WERI-Rb-1 (cell line): Measurements from ENCODE around the gene ZNF740.

Experiments used
- DNase-seq: peaks from one replicate; pipeline ENCODE4 v3.0.0-alpha.2; 2020
- H3K27ac ChIP-seq: fragments of 250-450 bp; sonication (Bioruptor Pico); 2 replicates; pipeline ENCODE4 v1.5.1; 2020; ENCODE audit warnings: mild to moderate bottlenecking, moderate library complexity
- H3K27me3 ChIP-seq: fragments of 250-450 bp; sonication (Bioruptor Pico); 2 replicates; pipeline ENCODE4 v1.5.1; 2021; ENCODE audit warnings: mild to moderate bottlenecking, low read depth, moderate library complexity; ENCODE audit not compliant: insufficient read depth, severe bottlenecking
- H3K36me3 ChIP-seq: fragments of 250-450 bp; sonication (Bioruptor Pico); 2 replicates; pipeline ENCODE4 v1.5.1; 2020; ENCODE audit warnings: mild to moderate bottlenecking, moderate library complexity
- H3K4me3 ChIP-seq: 2 replicates; pipeline ENCODE4 v1.5.1; 2011; ENCODE audit warnings: low read depth, mild to moderate bottlenecking, control low read depth, low read length
- H3K9me3 ChIP-seq: fragments of 250-450 bp; sonication (Bioruptor Pico); 2 replicates; pipeline ENCODE4 v1.5.1; 2021; ENCODE audit warnings: mild to moderate bottlenecking, moderate library complexity; ENCODE audit not compliant: severe bottlenecking
- CTCF ChIP-seq: IDR thresholded peaks from 2 replicates; pipeline ENCODE4 v1.5.1; 2011; ENCODE audit warnings: low read depth, mild to moderate bottlenecking, control low read depth, inconsistent platforms, low read length

The ZNF740 gene

GRCh38 chr12:53231921-53232645 lies 51.6 kb downstream of the ZNF740 start, which contains the start of gene RARG:
Gene RARG (minus strand): TSS chr12:53232209. CDS start chr12:53227545, 4,664 bp downstream.
- DNase-seq, result no peak
- TF ChIP-seq CTCF, result no peak
- Histone ChIP-seq H3K27me3 (no peaks in the 10 kb centered on the region), H3K9me3 (no peaks in the 10 kb centered on the region), H3K27ac (no peak within 1 kb of the TSS), H3K36me3 (no peaks in the 10 kb centered on the region), H3K4me3 (no peak within 1 kb of the TSS)

- DNase-seq, result no peak
- Histone ChIP-seq H3K27ac (no peak overlapping the region), H3K9me3 (no peaks in the 10 kb centered on the region), H3K27me3 (no peaks in the 10 kb centered on the region), H3K4me3 (no peak overlapping the region), H3K36me3 (no peaks in the 10 kb centered on the region)
- TF ChIP-seq CTCF, result no peak
These were observed 52.3 kb downstream of the ZNF740 start for GRCh38 chr12:53232646-53233461.

- Histone ChIP-seq H3K36me3 (no peaks in the 10 kb centered on the region), H3K9me3 (no peaks in the 10 kb centered on the region), H3K27ac (no peak overlapping the region), H3K4me3 (no peak overlapping the region), H3K27me3 (no peaks in the 10 kb centered on the region)
- no peak for DNase-seq
- no peak for TF ChIP-seq CTCF
These were observed 53.2 kb downstream of the ZNF740 start for GRCh38 chr12:53233671-53234121.

DNA sequence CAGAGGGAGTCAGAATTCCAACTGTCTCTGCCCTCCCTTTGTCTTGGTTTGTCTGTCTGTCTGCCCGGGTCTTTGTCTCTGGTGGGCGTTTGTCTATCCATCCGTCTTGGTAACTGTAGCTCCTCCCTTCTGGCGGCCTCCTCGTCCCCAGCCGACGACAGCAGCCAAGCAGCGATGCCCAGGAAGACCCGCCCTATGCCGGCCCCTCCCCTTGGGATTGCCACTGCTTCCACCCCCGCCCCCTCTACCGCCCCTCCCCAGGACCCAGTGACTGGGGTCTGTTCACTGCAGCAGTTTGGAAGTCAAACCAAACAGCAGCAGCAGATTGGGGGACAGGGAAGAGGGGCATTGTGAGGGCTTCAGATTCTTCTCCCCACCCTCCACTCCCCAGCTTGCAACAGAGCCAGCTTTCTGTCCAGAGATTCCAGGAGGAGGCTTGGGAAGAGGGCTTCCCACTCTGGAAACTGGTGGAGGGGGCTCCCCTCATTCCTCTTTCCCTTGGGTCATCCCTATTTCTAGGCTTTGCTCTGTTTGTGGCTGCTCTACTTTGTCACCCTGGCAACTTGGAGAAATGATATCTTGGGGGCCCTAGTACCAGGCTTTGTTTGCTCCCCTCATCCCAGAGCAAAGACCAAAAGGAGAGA lies 53.9 kb downstream of the ZNF740 start:
- DNase-seq, result peak; percentile 52
- Histone ChIP-seq H3K4me3 (no peak overlapping the region), H3K36me3 (no peaks in the 10 kb centered on the region), H3K27me3 (no peaks in the 10 kb centered on the region), H3K9me3 (no peaks in the 10 kb centered on the region), H3K27ac (no peak overlapping the region)
- no peak for TF ChIP-seq CTCF

DNA sequence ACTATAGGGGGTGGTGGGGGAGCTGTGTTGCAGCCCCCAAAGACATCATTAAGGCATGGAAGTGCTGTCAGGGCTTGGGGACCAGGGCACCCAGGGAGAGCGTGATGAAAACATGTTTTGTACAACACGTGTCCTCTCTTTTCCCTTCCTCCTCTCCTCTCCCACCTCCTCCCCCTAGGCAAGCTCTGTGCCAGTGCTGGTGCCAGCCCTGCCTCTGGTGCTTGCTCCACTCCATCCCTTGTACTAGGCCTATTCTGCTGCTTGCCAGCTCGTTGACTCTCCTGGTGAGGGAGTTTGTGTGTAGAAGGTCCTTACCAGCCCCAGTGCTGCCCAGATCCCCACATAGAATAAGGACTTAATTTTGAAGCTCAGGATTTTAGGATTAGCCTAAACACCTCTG lies 54.6 kb downstream of the ZNF740 start:
- H3K27me3 ChIP-seq, result no peaks in the 10 kb centered on the region
- H3K9me3 ChIP-seq, result no peaks in the 10 kb centered on the region
- no peak overlapping the region for H3K4me3 ChIP-seq
- no peak for DNase-seq
- H3K36me3 ChIP-seq, result no peaks in the 10 kb centered on the region
- no peak for TF ChIP-seq CTCF
- H3K27ac ChIP-seq, result peak overlapping the region; percentile 60
